ENCODE data around the gene NR3C1.

NR3C1 gene

GRCh38 chr5:143235423-143235822 is 168.1 kb downstream of the NR3C1 start:
- no peak for DNase-seq (ENCODE audit: extremely low spot score)
- POLR2A ChIA-PET: no interaction called here

GRCh38 chr5:143234162-143234842 is 169.2 kb downstream of the NR3C1 start:
- no peak for DNase-seq (ENCODE audit: extremely low spot score)
- no peak for TF ChIP-seq LEF1 (IDR thresholded peaks at IDR 0.05; ENCODE audit: borderline replicate concordance)
- TF ChIP-seq FOXK2 (IDR thresholded peaks at IDR 0.05): no peak
- TF ChIP-seq CTBP1 (IDR thresholded peaks at IDR 0.05; ENCODE audit: borderline replicate concordance): no peak
- no peak for TF ChIP-seq FOXA1 (IDR thresholded peaks at IDR 0.05)
- no peak for TF ChIP-seq NFRKB (IDR thresholded peaks at IDR 0.05)
- TF ChIP-seq BHLHE40 (IDR thresholded peaks at IDR 0.05; ENCODE audit: borderline replicate concordance): no peak
- ChIA-PET CTCF (interaction anchor here (0.6 to 0.8 kb wide), 2 partner anchors 9 to 71 kb away, joined by 3 read pairs; no protein-coding TSS in a partner anchor), POLR2A (no interaction called here)

More at GRCh38 chr5:143235423-143235822, 168.1 kb downstream of the NR3C1 start:
- CTCF ChIA-PET: no interaction called here
- TF ChIP-seq FOXM1 (IDR thresholded peaks at IDR 0.05; ENCODE audit: borderline replicate concordance) (no peak), PKNOX1 (IDR thresholded peaks at IDR 0.05) (no peak), NFRKB (IDR thresholded peaks at IDR 0.05) (no peak), LEF1 (IDR thresholded peaks at IDR 0.05; ENCODE audit: borderline replicate concordance) (no peak), HDGF (IDR thresholded peaks at IDR 0.05; ENCODE audit: borderline replicate concordance) (no peak), L3MBTL2 (conservative IDR thresholded peaks at IDR 0.05) (no peak), ARNT (IDR thresholded peaks at IDR 0.05) (no peak), SP1 (IDR thresholded peaks at IDR 0.05) (no peak), SUZ12 (IDR thresholded peaks at IDR 0.05) (no peak), ELF4 (IDR thresholded peaks at IDR 0.05) (no peak), ZNF384 (IDR thresholded peaks at IDR 0.05) (no peak), BHLHE40 (IDR thresholded peaks at IDR 0.05; ENCODE audit: borderline replicate concordance) (no peak), TARDBP (IDR thresholded peaks at IDR 0.05) (no peak), FOXK2 (IDR thresholded peaks at IDR 0.05) (no peak), CTBP1 (IDR thresholded peaks at IDR 0.05; ENCODE audit: borderline replicate concordance) (no peak), FOXA1 (IDR thresholded peaks at IDR 0.05) (no peak)

- no peak for TF ChIP-seq ARNT (IDR thresholded peaks at IDR 0.05)
- no peak for TF ChIP-seq TARDBP (IDR thresholded peaks at IDR 0.05)
- TF ChIP-seq FOXA1 (IDR thresholded peaks at IDR 0.05): no peak
- TF ChIP-seq SP1 (IDR thresholded peaks at IDR 0.05): no peak
- TF ChIP-seq FOXK2 (IDR thresholded peaks at IDR 0.05): no peak
- no peak for TF ChIP-seq L3MBTL2 (conservative IDR thresholded peaks at IDR 0.05)
- no peak for TF ChIP-seq CTBP1 (IDR thresholded peaks at IDR 0.05; ENCODE audit: borderline replicate concordance)
- TF ChIP-seq NFRKB (IDR thresholded peaks at IDR 0.05): no peak
- no peak for TF ChIP-seq PKNOX1 (IDR thresholded peaks at IDR 0.05)
- no peak for TF ChIP-seq HDGF (IDR thresholded peaks at IDR 0.05; ENCODE audit: borderline replicate concordance)
- TF ChIP-seq SUZ12 (IDR thresholded peaks at IDR 0.05): no peak
- TF ChIP-seq FOXM1 (IDR thresholded peaks at IDR 0.05; ENCODE audit: borderline replicate concordance): no peak
- no peak for TF ChIP-seq LEF1 (IDR thresholded peaks at IDR 0.05; ENCODE audit: borderline replicate concordance)
- no peak for TF ChIP-seq ZNF384 (IDR thresholded peaks at IDR 0.05)
- POLR2A ChIA-PET: no interaction called here
Measured at GRCh38 chr5:143233031-143233430, 170.5 kb downstream of the NR3C1 start.

GRCh38 chr5:143231973-143232812 is 171.3 kb downstream of the NR3C1 start:
- ChIA-PET POLR2A (no interaction called here), CTCF (no interaction called here)

More at GRCh38 chr5:143233031-143233430, 170.5 kb downstream of the NR3C1 start:
- CTCF ChIA-PET: no interaction called here
- DNase-seq (ENCODE audit: extremely low spot score): no peak

GRCh38 chr5:143231416-143231815 is 172.1 kb downstream of the NR3C1 start:
- TF ChIP-seq FOXK2 (IDR thresholded peaks at IDR 0.05): no peak
- TF ChIP-seq NFRKB (IDR thresholded peaks at IDR 0.05): no peak
- no peak for TF ChIP-seq TARDBP (IDR thresholded peaks at IDR 0.05)
- TF ChIP-seq FOXM1 (IDR thresholded peaks at IDR 0.05; ENCODE audit: borderline replicate concordance): no peak
- TF ChIP-seq HDGF (IDR thresholded peaks at IDR 0.05; ENCODE audit: borderline replicate concordance): no peak
- no peak for TF ChIP-seq PKNOX1 (IDR thresholded peaks at IDR 0.05)
- no peak for TF ChIP-seq L3MBTL2 (conservative IDR thresholded peaks at IDR 0.05)
- TF ChIP-seq LEF1 (IDR thresholded peaks at IDR 0.05; ENCODE audit: borderline replicate concordance): no peak
- TF ChIP-seq SP1 (IDR thresholded peaks at IDR 0.05): no peak
- no peak for TF ChIP-seq SUZ12 (IDR thresholded peaks at IDR 0.05)
- TF ChIP-seq CTBP1 (IDR thresholded peaks at IDR 0.05; ENCODE audit: borderline replicate concordance): no peak
- no peak for TF ChIP-seq BHLHE40 (IDR thresholded peaks at IDR 0.05; ENCODE audit: borderline replicate concordance)
- no peak for TF ChIP-seq ELF4 (IDR thresholded peaks at IDR 0.05)
- no peak for TF ChIP-seq FOXA1 (IDR thresholded peaks at IDR 0.05)
- no peak for TF ChIP-seq ARNT (IDR thresholded peaks at IDR 0.05)
- no peak for TF ChIP-seq ZNF384 (IDR thresholded peaks at IDR 0.05)
- ChIA-PET POLR2A (no interaction called here), CTCF (no interaction called here)
- no peak for DNase-seq (ENCODE audit: extremely low spot score)

More at GRCh38 chr5:143231973-143232812, 171.3 kb downstream of the NR3C1 start:
- TF ChIP-seq ARNT (IDR thresholded peaks at IDR 0.05) (no peak), PKNOX1 (IDR thresholded peaks at IDR 0.05) (no peak), TARDBP (IDR thresholded peaks at IDR 0.05) (no peak)
- no peak for DNase-seq (ENCODE audit: extremely low spot score)

Measured in HEK293T (cell line).